ENCODE measurements around the gene SRP9.
"Not testable (repeated sequence)": the region's sequence is repeated elsewhere in the genome, so short reads cannot be mapped to it uniquely, and the experiment has no call there.

Gene SRP9

DNA sequence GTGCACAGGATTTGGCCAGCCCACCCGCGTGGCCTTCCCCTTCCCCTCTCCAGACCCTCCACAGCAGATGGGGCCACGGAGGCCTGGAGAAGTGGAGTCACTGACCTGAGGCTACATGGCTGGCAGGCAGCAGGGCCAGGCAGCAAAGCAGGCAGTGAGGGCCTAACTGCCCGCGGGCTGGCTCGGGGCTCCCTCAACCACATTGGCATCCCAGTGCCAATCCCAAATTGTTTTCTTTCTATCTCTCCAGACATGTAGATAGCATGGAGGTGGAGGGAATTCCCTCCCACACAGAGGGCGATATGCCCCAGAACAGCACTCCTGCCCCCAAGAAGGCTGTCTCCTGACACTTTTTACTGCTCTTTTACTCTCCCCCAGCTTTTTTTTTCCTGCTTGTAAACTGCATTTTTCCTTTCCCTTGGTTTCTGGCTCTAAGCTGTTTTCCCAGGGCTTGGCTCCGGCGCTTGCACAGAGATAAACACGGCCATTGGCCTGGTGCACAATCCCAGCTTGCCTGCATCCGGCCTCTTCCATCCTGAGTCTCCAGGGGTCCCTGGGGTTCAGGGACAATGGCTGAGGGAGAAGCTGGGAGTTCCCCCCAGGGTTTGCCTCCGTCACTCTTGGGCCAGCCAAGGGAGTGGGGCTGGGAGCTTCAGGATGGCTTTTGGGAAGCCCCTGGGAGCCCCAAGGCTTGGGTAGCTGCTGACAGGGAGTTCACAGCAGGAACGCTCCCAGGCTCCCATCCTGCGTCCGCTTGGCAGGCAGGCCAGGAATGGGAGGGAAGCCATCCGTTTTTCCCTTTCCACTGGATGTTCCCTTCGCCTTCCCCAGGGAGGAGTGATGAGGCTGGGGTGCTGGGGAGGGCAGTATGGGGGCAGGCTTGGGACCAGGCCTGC, 39.3 kb downstream of the SRP9 start:
- DNase-seq: no peak

DNA sequence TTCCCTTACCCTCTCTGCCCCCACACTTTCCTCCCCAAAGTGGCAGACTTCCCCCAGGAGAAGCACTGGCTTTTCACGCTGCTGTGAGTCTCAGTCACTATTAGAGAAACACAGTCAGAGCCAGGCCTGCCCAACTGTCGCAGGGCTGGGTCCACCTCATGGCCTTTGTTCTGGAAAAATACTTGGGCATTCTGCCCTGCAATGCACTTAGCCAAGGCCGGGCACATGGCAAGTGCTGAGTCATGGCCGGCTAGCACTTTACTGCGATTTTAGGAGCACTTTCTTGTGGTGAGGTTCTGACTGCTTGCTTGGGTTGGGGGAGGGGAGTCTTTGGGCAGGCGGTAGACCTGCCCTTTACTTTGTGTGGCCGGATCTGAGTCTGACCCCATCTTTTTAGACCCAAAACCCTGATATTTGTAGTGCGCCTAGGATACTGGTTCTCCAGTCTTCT, 40.0 kb downstream of the SRP9 start:
- DNase-seq: no peak

DNA sequence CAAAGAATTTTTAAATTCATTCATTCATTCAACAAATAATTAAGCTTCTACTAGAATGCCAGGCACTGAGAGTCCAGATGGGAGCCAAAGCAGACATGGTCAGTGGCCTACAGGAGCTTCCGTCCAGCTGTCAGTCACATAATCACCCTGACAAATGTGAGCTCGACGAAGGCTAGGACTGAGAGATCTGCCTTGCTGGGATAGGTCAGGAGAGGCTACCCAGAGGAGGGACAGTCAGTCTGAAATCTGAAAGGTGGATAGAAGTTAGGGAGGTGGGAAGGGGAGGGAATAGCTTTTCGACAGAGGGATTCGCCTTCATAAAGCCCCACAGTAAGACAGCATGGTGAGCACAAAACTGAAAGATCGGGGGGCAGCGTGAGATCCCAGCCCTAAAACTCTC, 40.6 kb downstream of the SRP9 start:
- DNase-seq: no peak

DNA sequence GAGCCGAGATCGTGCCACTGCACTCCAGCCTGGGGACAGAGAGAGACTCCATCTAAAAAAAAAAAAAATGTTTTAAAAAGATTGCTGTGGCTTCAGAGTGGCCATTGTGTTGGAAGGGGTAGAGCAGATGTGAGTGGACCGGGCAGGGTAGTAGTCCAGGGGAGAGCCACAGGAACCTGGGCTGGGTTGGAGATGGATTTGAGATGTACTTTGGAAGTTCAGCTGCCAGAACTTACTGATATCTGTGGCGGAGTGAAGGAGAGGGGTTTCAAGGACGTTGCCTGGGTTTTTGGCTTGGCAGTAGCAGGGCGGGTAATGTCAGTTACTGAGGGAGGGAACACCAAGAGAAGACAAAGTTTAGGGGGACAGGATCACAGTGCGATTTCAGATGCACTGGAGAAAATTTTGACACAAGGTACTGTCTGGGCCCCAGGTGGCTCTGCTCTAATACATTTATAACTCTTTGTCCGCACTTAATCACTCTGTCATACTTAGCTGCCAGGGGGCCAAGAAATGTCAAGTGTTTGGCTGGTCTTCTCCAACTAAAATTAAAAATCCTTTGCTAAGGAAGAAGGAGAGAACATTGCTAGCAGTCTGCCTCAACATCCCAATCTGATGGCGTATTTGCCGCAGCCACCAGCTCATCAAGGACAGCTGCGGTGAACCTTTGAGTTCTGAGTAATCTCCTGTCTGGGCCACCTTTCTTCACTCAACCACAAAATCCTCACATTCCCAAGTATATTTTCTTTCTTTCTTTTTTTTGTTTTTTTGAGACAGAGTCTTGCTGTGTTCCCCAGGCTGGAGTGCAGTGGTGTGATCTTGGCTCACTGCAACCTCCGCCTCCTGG, 41.9 kb downstream of the SRP9 start:
- DNase-seq: no peak

DNA sequence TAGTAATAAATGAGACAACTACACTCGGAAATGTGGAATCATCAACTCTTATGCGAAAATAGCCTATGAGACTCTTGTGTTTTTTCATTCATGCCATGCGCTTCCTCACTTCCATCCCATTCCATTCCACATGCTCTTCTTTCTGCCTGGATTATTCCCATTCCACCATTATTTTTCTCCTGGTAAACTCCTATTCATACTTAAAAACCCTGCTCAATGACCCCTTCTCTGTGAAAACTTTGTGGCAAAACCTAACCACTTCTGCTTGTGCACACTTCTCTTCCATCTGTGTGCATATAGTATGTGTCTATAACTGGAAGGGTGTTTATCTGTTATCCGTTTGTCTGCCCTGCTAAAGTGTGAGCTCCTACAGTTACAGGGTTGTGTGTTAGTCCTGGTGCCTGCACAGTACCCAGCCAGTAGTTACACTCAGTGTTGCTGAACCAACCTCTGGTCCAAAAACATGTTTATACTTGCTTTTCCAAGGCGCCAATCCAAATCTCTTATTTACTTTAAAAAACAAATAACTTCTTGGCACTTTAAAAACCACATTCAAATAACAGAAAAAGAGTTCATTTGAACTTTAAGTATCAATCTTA, 43.0 kb downstream of the SRP9 start:
- no peak for DNase-seq

DNA sequence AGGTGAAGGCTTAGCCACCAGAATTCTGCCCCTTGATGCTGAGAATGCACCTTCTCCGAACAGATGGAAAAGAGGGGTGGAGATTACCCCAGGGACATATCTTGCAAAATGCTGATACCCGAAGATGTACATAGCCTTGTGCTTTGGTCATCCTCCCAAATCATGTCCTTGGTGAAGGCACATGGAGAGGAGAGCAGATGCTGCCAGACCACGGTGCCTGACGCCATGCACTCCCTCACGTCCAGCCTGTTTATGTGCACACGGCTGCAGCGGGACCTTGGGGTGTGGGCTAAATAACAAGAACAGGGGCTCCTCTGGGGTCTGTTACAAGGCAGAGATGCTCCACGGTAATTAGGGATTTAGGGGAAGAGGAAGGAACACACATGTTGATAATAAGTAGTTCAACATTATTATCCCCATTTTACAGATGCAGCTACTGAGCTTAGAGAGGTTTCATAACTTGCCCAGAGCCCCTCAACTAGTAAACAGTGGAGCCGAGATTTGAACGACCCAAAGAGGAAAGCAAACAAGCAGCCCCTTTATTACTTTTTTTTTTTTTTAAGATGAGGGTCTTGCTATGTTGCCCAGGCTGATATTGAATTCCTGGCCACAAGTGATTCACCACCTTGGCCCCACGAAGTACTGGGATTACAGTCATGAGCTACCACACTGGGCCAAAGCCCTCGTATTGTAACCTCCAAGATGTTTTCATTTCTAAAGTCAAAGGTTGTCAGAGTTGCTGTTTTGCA, 45.2 kb downstream of the SRP9 start:
- no peak for DNase-seq

DNA sequence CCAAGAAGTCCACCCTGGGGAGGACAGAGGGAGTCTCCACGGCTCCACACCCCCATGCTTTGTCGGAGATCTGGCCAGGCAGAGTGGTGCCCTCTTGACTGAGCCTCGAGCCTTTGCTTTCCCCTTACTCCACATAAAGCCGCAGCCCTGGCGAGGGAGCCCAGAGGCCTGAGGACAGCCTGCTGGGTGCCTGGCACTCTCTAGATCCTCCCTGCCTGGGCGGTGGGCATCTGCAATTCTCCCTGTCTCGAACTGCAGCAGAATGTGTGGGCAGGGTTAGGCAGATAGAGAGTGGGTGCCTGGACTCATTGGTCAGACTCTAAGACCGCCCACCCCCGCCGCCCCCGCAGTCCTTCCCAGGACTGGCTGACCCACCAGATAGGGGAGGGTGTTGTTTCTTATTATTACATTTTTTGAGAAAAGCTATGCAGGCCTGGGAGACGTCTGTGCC, 46.2 kb downstream of the SRP9 start:
- no peak for DNase-seq

DNA sequence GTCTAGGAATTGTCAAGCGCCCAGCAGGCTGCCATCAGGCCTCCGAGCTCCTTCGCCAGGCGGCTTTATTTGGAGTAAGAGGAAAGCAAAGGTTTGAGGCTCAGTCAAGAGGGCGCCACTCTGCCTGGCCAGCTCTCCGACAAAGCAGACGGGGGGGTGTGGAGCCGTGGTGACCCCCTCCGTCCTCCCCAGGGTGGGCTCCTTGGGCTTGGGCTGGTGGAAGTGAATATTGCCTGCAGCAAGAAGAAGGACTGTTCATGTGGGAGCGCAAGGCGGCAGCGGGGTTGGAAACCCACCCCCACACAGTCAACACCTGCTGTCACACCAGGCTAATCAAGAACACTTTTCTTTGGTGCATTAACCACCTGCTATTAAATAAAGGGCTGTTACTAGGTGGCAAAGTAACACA, 46.9 kb downstream of the SRP9 start:
- no peak for DNase-seq

DNA sequence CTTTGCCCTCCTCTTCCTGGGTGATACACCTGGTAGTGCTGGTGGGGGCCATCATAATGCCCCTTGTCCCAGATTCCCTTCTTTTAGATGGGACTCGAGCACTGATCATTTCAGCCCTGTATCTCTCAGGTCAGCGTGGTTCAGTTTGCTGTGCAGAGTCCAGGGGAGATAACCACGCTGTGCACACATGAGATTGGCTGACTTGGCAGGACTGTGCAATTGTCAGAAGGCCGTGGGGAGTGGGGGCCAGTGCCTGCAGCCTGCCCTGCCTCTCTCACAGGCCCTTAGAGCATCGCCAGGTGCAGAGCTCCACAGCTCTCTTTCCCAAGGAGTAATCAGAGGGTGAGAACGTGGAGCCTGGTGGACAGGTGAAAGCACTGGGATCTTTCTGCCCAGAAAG, 47.5 kb downstream of the SRP9 start:
- DNase-seq: no peak

DNA sequence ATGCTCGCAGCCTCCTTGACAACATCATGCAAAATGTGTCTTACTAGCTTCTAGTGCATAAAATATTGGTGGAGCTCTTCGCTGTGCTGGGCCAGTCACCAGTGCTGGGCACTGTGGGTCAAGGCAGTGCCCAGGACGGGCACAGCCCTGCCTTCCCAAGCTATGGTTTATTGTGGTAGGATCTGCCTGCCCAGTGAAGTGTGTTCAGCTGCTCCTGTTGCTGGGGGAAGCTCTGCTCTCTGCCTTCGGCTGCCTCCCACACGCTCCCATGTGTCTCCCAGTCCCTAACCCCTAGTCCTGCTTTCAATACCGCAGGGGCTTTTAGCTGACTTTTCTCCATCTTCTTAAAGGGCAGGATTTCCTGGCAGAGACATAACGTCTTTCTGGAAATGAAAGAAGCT, 48.0 kb downstream of the SRP9 start:
- no peak for DNase-seq

DNA sequence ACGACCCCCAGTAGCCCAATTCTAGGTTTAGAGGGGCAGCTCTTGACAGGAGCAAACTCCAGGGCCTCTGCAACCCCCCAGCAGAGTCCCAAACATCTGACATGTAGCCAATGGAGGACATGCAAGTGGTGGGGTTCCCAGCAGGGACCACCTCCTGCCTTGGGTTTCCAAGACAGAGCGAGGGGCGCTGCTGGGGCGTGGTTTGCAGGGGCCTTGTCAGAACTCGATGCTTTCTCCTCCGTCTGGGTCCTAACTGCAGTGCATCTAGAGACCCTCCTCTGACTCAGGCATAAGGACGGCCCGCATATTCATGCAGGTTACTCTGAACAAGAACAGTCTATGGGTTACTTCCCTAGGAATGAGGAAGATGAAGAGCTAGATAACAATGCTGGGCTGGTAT, 49.5 kb downstream of the SRP9 start:
- DNase-seq: no peak

DNA sequence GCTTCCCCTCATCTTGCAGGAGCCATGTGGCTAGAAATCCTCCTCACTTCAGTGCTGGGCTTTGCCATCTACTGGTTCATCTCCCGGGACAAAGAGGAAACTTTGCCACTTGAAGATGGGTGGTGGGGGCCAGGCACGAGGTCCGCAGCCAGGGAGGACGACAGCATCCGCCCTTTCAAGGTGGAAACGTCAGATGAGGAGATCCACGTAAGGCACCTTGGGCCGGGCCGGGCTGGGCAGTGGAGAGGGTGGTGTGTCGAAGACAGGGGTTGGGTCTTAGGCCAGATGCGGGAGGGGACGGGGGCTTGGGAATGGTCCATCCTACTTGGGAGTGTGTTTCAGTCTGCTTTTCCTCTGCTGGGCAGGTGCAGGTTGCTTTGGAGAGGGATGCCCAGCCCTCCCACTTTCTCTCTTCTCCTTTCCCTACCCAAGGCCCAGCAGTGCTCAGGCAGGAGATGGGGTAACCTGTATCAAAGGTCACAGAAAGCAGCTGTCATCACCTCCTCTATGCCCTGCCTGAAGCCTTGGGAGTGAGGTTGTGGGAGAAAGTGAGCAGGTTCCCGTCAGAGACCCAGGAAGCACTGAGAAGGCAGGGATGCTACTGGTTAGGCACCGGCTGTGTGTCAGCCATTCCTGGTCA, 51.2 kb downstream of the SRP9 start:
- DNase-seq: no peak

DNA sequence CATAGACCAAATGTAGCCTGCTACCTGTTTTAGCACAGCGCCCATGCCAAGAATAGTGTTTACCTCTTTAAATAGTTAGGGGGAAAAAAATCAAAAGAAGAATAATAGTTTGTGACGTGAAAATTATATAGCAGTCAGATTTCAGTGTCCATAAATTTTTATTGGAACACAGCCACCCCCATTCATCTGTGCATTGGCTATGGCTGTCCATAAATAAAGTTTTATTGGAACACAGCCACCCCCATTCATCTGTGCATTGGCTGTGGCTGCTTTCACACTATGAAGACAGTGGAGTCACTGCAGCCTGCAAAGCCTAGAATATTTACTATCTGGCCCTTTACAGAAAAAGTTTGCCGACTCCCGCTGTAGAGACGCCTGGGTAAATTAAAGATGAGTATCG, 53.2 kb downstream of the SRP9 start:
- DNase-seq: no peak

DNA sequence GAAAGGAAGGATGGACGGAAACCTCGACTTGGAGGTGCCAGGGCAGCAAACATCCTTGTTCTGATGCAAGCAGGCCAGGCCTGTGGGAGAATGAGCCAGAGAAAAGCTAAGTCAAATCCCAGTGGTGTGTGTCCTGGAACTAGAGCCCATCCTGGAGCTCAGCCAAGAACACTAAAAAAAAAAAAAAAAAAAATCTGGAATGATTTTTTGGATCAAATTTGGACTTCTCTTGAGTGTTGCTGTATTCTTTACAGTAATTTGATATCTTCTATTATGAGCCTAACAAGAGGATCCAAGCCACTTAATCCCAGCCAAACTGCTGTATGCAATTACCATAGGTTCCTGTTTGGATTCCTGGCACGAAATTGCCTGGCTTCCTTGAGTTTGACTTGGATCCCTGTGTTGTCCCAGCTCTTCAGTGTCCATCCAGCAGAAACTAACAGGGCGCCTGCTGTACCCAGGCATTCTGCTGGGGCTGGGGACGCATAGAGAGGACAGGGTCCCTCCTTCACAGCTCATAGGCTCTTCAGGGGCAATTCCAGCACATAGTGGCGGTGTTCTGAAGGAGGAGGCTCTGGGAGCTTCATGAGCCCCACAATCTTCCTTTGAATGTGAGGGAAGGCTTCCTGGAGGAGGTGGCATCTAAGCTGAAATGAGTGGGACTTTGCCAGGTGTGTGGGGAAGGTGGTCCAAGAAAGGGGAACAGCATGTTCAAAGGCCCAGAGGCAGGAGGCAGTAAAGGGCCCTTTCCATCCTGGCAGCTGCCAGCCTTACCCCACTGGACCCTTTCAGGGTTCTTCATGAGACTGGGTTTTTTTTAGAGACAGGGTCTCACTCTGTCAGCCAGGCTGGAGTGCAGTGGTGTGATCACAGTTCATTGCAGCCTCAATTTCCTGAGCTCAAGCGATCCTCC, 57.0 kb downstream of the SRP9 start:
- no peak for DNase-seq

DNA sequence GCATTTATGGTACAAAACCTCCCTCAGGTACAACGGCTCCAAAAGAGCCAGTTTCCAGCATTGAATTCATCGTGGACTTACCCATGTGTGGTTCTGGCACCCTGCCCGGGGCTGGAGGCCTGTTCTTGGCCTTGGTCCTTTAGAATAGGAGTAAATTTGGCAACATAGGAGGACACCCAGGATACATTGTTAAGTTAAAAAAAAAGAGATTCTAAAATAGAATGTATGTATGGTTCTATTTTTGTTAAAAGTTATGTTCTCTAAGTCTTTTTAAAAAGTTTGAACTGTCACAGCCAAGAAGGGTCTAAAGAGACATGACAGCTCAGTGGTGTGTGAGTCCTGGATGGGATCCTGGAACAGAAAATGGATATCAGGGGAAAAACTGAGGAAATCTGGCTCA, 58.2 kb downstream of the SRP9 start:
- DNase-seq: no peak

DNA sequence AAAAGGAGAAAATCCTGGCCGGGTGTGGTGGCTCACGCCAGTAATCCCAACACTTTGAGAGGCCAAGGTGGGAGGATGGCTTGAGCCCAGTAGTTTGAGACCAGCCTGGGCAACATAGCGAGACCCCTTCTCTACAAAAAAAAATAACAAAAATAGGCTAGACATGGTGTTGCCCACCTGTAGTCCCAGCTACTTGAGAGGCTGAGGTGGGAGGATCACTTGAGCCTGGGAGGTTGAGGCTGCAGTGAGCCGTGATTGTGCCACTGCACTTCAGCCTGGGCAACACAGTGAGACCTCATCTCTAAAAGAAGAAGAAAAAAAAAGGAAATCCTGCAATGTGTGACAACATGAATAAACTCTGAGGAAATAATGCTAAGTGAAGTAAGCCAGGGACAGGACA, 58.7 kb downstream of the SRP9 start:
- DNase-seq: not testable (repeated sequence)

DNA sequence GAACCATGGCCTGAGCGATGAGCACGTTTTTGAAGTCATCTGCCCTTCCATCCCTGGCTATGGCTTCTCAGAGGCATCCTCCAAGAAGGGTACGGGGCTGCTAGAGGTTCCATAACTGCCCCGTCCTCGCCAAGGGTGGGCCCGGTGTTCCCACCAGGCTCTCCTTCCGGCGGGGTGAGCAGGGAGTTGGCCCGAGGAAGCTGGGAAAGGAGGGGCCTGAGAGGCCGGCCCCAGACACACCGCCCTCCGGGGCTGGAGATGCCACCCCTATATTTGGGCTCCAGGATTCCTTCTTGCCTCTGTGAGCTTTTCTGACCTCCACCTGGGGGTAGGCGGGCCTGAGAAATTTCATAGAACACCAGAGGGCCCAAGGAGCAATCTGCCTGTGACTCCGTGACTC, 61.2 kb downstream of the SRP9 start:
- no peak for DNase-seq
